ENCODE measurements around the gene TMEM259.

Gene TMEM259

DNA sequence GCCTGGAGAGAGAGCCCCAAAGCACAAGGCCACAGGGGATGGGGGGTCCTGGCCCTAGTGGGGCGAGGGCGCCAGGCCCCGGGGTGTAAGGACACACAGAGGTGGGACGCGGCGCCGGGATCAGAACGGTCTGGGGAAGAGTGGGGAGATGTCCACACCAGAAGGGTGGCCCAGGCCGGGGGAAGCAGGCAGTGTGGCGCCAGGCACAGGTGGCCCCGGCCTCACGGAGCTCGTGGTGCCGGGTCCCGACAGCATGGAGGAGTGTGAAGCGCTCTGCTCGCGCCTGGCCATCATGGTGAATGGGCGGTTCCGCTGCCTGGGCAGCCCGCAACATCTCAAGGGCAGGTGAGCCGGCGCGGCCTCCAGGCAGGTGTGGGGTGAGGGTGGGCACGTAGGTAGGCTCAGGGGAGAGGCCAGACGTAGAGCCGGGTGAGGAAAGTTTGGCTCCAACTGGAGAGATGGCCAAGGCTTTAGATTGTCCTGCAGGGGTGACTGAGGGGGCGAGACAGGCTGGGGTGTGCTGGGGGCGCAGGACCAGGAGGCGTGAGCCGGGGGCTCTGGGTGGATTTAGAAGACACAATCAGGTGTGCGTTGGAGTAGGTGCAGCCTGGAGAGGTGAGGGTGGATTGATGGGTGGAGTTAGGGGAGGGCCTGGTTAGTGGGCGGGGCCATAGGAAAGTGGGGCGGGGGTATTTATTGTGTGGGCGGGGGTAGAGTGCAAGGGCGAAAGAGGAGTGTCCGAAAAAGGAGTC lies 43.2 kb upstream of the TMEM259 start:
- Histone ChIP-seq H3K27ac (ENCODE audit: low read length, poor library complexity, severe bottlenecking) (no peak overlapping the region), H3K9me3 (ENCODE audit: control insufficient read depth, low read length) (peaks cover 3% of the 10 kb centered on the region), H3K23ac (ENCODE audit: low read length in 2 of 2) (no peak overlapping the region), H3K14ac (ENCODE audit: low read length in 2 of 2) (no peak overlapping the region), H2AK5ac (ENCODE audit: low read length, severe bottlenecking) (no peak overlapping the region), H3K36me3 (ENCODE audit: control insufficient read depth in 1 of 2, insufficient read depth in 2 of 2, low read depth in 1 of 2, low read length in 2 of 2) (peaks cover 0 to 19% of the 10 kb centered on the region in 2 experiments), H3K4me1 (ENCODE audit: control insufficient read depth, insufficient read depth, low read depth, low read length) (peaks cover 29% of the 10 kb centered on the region), H3K4me3 (ENCODE audit: insufficient read depth in 1 of 2, low read depth in 1 of 2, low read length in 2 of 2) (no peak overlapping the region), H3K9ac (ENCODE audit: low read length) (no peak overlapping the region), H3K79me1 (replicated peaks; ENCODE audit: low read length, poor library complexity, severe bottlenecking) (no peaks in the 10 kb centered on the region), H2BK120ac (ENCODE audit: low read depth, low read length) (no peak overlapping the region), H2AFZ (ENCODE audit: low read depth, low read length) (no peak overlapping the region), H3K18ac (ENCODE audit: low read depth in 1 of 2, low read length in 2 of 2) (no peak overlapping the region), H4K8ac (ENCODE audit: low read length) (no peak overlapping the region), H3K4ac (ENCODE audit: low read depth in 1 of 2, low read length in 2 of 2) (no peak overlapping the region), H4K91ac (ENCODE audit: low read length) (no peak overlapping the region), H3K4me2 (ENCODE audit: low read length, poor library complexity, severe bottlenecking) (no peak overlapping the region), H3K27me3 (ENCODE audit: control insufficient read depth in 1 of 2, insufficient read depth in 1 of 2, low read length in 2 of 2) (peaks cover 23 to 47% of the 10 kb centered on the region in 2 experiments), H2BK12ac (ENCODE audit: low read length in 2 of 2) (no peak overlapping the region), H2BK15ac (ENCODE audit: low read depth, poor library complexity, severe bottlenecking) (no peak overlapping the region), H2BK5ac (ENCODE audit: low read depth, low read length, poor library complexity, severe bottlenecking) (no peak overlapping the region)
- 93% methylated on average over 36 of the region's 37 CpGs for WGBS
- no peak for DNase-seq

DNA sequence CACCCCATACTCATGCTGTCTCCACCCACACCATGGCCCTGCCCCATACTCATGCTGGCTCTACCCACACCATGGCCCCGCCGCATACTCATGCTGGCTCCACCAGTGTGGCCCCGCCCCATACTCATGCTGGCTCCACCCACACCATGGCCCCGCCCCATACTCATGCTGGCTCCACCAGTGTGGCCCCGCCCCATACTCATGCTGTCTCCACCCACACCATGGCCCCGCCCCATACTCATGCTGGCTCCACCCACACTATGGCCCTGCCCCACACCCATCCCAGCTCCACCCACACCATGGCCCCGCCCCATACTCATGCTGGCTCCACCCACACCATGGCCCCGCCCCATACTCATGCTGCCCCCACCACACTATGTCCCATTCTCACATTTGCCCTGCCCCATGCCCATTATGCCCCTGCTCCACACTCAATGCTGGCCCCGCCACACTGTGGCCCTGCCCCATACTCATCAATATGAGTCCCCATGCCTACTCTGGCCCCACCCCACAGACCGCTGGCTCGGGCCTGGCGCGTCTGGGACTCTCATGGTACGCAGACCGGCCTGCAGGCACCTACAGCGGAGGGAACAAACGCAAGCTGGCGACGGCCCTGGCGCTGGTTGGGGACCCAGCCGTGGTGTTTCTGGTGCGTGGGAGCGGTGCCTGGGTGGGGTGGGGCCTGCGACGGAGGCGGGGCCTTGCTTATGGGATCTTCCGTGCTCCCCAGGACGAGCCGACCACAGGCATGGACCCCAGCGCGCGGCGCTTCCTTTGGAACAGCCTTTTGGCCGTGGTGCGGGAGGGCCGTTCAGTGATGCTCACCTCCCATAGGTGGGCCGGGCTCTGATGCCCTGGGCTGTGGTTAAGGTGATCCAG lies 42.3 kb upstream of the TMEM259 start:
- Histone ChIP-seq H3K27me3 (ENCODE audit: control insufficient read depth in 1 of 2, insufficient read depth in 1 of 2, low read length in 2 of 2) (peaks cover 16 to 39% of the 10 kb centered on the region in 2 experiments), H3K27ac (ENCODE audit: low read length, poor library complexity, severe bottlenecking) (no peak overlapping the region), H3K36me3 (ENCODE audit: control insufficient read depth in 1 of 2, insufficient read depth in 2 of 2, low read depth in 1 of 2, low read length in 2 of 2) (peaks cover 0 to 26% of the 10 kb centered on the region in 2 experiments), H3K4me2 (ENCODE audit: low read length, poor library complexity, severe bottlenecking) (no peak overlapping the region), H2AFZ (ENCODE audit: low read depth, low read length) (no peak overlapping the region), H2BK5ac (ENCODE audit: low read depth, low read length, poor library complexity, severe bottlenecking) (no peak overlapping the region), H4K8ac (ENCODE audit: low read length) (no peak overlapping the region), H2BK12ac (ENCODE audit: low read length in 2 of 2) (no peak overlapping the region), H3K9me3 (ENCODE audit: control insufficient read depth, low read length) (peaks cover 10% of the 10 kb centered on the region), H2BK120ac (ENCODE audit: low read depth, low read length) (no peak overlapping the region), H3K23ac (ENCODE audit: low read length in 2 of 2) (no peak overlapping the region), H3K4ac (ENCODE audit: low read depth in 1 of 2, low read length in 2 of 2) (no peak overlapping the region), H2AK5ac (ENCODE audit: low read length, severe bottlenecking) (no peak overlapping the region), H3K18ac (ENCODE audit: low read depth in 1 of 2, low read length in 2 of 2) (no peak overlapping the region), H3K79me1 (replicated peaks; ENCODE audit: low read length, poor library complexity, severe bottlenecking) (no peaks in the 10 kb centered on the region), H3K4me3 (ENCODE audit: insufficient read depth in 1 of 2, low read depth in 1 of 2, low read length in 2 of 2) (no peak overlapping the region), H3K4me1 (ENCODE audit: control insufficient read depth, insufficient read depth, low read depth, low read length) (peaks cover 29% of the 10 kb centered on the region), H4K91ac (ENCODE audit: low read length) (no peak overlapping the region), H3K14ac (ENCODE audit: low read length in 2 of 2) (no peak overlapping the region), H3K9ac (ENCODE audit: low read length) (no peak overlapping the region), H2BK15ac (ENCODE audit: low read depth, poor library complexity, severe bottlenecking) (no peak overlapping the region)
- no peak for DNase-seq
- WGBS = 95% methylated on average over 37 of the region's 37 CpGs

DNA sequence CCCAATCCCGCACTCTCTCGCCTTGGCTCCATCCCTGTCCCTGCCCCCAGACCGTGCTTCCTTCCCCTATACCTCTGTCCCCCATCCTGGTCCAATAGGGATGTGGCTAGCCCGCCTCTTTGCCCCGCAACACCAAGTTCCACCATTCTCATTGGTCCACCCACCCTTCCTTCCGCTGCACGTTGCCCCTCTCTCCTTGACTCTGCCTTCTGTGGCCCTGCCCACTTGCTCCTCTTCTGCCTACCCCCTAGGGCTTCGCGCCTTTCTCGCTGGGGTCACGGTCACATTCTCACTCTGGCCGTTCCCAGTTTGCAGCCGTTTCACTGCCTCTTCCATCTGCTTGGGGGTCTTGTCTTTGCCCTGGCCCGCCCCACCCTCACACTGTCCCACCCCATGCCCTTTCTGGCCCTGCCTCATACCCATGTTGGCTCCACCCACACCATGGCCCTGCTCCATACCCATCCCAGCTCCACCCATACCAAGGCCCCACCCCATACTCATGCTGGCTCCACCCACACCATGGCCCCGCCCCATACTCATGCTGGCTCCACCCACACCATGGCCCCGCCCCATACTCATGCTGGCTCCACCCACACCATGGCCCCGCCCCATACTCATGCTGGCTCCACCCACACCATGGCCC lies 41.6 kb upstream of the TMEM259 start:
- 92% methylated on average over 16 of the region's 17 CpGs for WGBS
- peaks cover 9 to 33% of the 10 kb centered on the region in 2 experiments for H3K27me3 ChIP-seq (ENCODE audit: control insufficient read depth in 1 of 2, insufficient read depth in 1 of 2, low read length in 2 of 2)
- no peak overlapping the region for H2AK5ac ChIP-seq (ENCODE audit: low read length, severe bottlenecking)
- H3K27ac ChIP-seq (ENCODE audit: low read length, poor library complexity, severe bottlenecking) = no peak overlapping the region
- no peak overlapping the region for H2BK120ac ChIP-seq (ENCODE audit: low read depth, low read length)
- no peak overlapping the region for H2BK15ac ChIP-seq (ENCODE audit: low read depth, poor library complexity, severe bottlenecking)
- H3K23ac ChIP-seq (ENCODE audit: low read length in 2 of 2) = no peak overlapping the region
- peaks cover 18% of the 10 kb centered on the region for H3K9me3 ChIP-seq (ENCODE audit: control insufficient read depth, low read length)
- H4K91ac ChIP-seq (ENCODE audit: low read length) = no peak overlapping the region
- no peaks in the 10 kb centered on the region for H3K79me1 ChIP-seq (replicated peaks; ENCODE audit: low read length, poor library complexity, severe bottlenecking)
- H3K14ac ChIP-seq (ENCODE audit: low read length in 2 of 2) = no peak overlapping the region
- no peak overlapping the region for H3K4me2 ChIP-seq (ENCODE audit: low read length, poor library complexity, severe bottlenecking)
- no peak overlapping the region for H2BK5ac ChIP-seq (ENCODE audit: low read depth, low read length, poor library complexity, severe bottlenecking)
- H2BK12ac ChIP-seq (ENCODE audit: low read length in 2 of 2) = no peak overlapping the region
- no peak for DNase-seq
- H4K8ac ChIP-seq (ENCODE audit: low read length) = no peak overlapping the region
- H3K4me1 ChIP-seq (ENCODE audit: control insufficient read depth, insufficient read depth, low read depth, low read length) = peaks cover 28% of the 10 kb centered on the region
- H3K36me3 ChIP-seq (ENCODE audit: control insufficient read depth in 1 of 2, insufficient read depth in 2 of 2, low read depth in 1 of 2, low read length in 2 of 2) = peaks cover 0 to 31% of the 10 kb centered on the region in 2 experiments
- no peak overlapping the region for H3K4me3 ChIP-seq (ENCODE audit: insufficient read depth in 1 of 2, low read depth in 1 of 2, low read length in 2 of 2)
- H3K9ac ChIP-seq (ENCODE audit: low read length) = no peak overlapping the region
- H3K4ac ChIP-seq (ENCODE audit: low read depth in 1 of 2, low read length in 2 of 2) = no peak overlapping the region
- no peak overlapping the region for H3K18ac ChIP-seq (ENCODE audit: low read depth in 1 of 2, low read length in 2 of 2)
- H2AFZ ChIP-seq (ENCODE audit: low read depth, low read length) = no peak overlapping the region

DNA sequence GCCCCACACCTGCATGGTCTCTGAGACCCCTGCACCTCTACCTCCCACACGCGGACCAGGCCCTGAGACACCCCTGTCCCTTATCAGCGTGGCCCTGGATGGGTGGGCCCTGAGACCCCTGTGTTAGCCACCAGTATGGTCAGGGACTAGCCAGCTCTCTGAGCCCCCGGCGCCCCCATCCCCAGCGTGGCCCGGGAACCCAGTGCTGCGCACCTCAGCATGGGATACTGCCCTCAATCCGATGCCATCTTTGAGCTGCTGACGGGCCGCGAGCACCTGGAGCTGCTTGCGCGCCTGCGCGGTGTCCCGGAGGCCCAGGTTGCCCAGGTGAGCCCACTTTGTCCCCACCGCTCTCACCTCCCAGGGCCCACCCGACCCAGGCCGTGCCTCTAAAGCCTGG lies 41.1 kb upstream of the TMEM259 start:
- Histone ChIP-seq H2BK12ac (ENCODE audit: low read length in 2 of 2) (no peak overlapping the region), H3K9me3 (ENCODE audit: control insufficient read depth, low read length) (peaks cover 23% of the 10 kb centered on the region), H3K14ac (ENCODE audit: low read length in 2 of 2) (no peak overlapping the region), H2BK5ac (ENCODE audit: low read depth, low read length, poor library complexity, severe bottlenecking) (no peak overlapping the region), H3K4me3 (ENCODE audit: insufficient read depth in 1 of 2, low read depth in 1 of 2, low read length in 2 of 2) (no peak overlapping the region), H4K91ac (ENCODE audit: low read length) (no peak overlapping the region), H3K18ac (ENCODE audit: low read depth in 1 of 2, low read length in 2 of 2) (no peak overlapping the region), H2BK15ac (ENCODE audit: low read depth, poor library complexity, severe bottlenecking) (no peak overlapping the region), H3K4me1 (ENCODE audit: control insufficient read depth, insufficient read depth, low read depth, low read length) (peaks cover 23% of the 10 kb centered on the region), H3K4me2 (ENCODE audit: low read length, poor library complexity, severe bottlenecking) (no peak overlapping the region), H4K8ac (ENCODE audit: low read length) (no peak overlapping the region), H2AK5ac (ENCODE audit: low read length, severe bottlenecking) (no peak overlapping the region), H3K9ac (ENCODE audit: low read length) (no peak overlapping the region), H3K36me3 (ENCODE audit: control insufficient read depth in 1 of 2, insufficient read depth in 2 of 2, low read depth in 1 of 2, low read length in 2 of 2) (peaks cover 3 to 35% of the 10 kb centered on the region in 2 experiments), H3K23ac (ENCODE audit: low read length in 2 of 2) (no peak overlapping the region), H2BK120ac (ENCODE audit: low read depth, low read length) (no peak overlapping the region), H3K27me3 (ENCODE audit: control insufficient read depth in 1 of 2, insufficient read depth in 1 of 2, low read length in 2 of 2) (peaks cover 8 to 29% of the 10 kb centered on the region in 2 experiments), H3K4ac (ENCODE audit: low read depth in 1 of 2, low read length in 2 of 2) (no peak overlapping the region), H2AFZ (ENCODE audit: low read depth, low read length) (no peak overlapping the region), H3K27ac (ENCODE audit: low read length, poor library complexity, severe bottlenecking) (no peak overlapping the region), H3K79me1 (replicated peaks; ENCODE audit: low read length, poor library complexity, severe bottlenecking) (no peaks in the 10 kb centered on the region)
- WGBS = 98% methylated on average over 20 of the region's 20 CpGs
- no peak for DNase-seq

All from mesenchymal stem cell (in vitro differentiated cells and primary cell).